WTC11 (cell line): Measurements from ENCODE around the gene SOCS3.
A peak's percentile ranks its signal among the peaks of the same experiment; 100 is the strongest.

Experiments used
- CTCF ChIP-seq: fragments of 200-600 bp; IDR thresholded peaks from 2 replicates; pipeline ENCODE4 v1.8.0; 2022; ENCODE audit warnings: antibody characterized with exemption
- NR2C2 ChIP-seq: sonication (generic); formaldehyde crosslinking; IDR thresholded peaks from 2 replicates; pipeline ENCODE4 v1.8.0; 2022; ENCODE audit warnings: mild to moderate bottlenecking, missing genetic modification reagents
- TP53 ChIP-seq: sonication (generic); formaldehyde crosslinking; IDR thresholded peaks from 2 replicates; pipeline ENCODE4 v1.8.1; 2023; ENCODE audit warnings: mild to moderate bottlenecking, missing genetic modification reagents

- no peak for TF ChIP-seq NR2C2 (CRISPR knock-in tag)
- TF ChIP-seq TP53 (CRISPR knock-in tag) = 0 out of 2 replicates have a peak, but pooled peaks have one; percentile 36
- TF ChIP-seq CTCF = no peak
Observed at GRCh38 chr17:78366109-78366848, 6.4 kb upstream of the SOCS3 start.
